GM12801 (cell line): ENCODE results near the gene FTCD.

Experiments used
- CTCF ChIP-seq: IDR thresholded peaks from one replicate; pipeline ENCODE4 v1.5.1; 2011; ENCODE audit warnings: control low read depth; ENCODE audit not compliant: insufficient read length; ENCODE audit errors: extremely low read depth

Gene FTCD

GRCh38 chr21:46150491-46151121 is 4.8 kb downstream of the FTCD start:
- no peak for TF ChIP-seq CTCF

GRCh38 chr21:46150073-46150472 is 5.3 kb downstream of the FTCD start:
- TF ChIP-seq CTCF, result no peak

GRCh38 chr21:46149205-46149901 is 6.0 kb downstream of the FTCD start:
- no peak for TF ChIP-seq CTCF

- TF ChIP-seq CTCF, result no peak
Measured at GRCh38 chr21:46148106-46148505, 7.3 kb downstream of the FTCD start.

- TF ChIP-seq CTCF, result no peak
Measured at GRCh38 chr21:46146856-46147255, 8.5 kb downstream of the FTCD start.

GRCh38 chr21:46145840-46146691 is 9.3 kb downstream of the FTCD start:
- TF ChIP-seq CTCF, result no peak

GRCh38 chr21:46145159-46145839 is 10.1 kb downstream of the FTCD start:
- TF ChIP-seq CTCF, result no peak
